HepG2 (cell line): ENCODE data around the gene IP6K1. TPM values are rescaled to one million over a fixed set of nuclear protein-coding genes. Genes with fewer than 3 reads are reported as not detected.

Experiments used
- ATAC-seq: fragments of 200-7000 bp; cut with Tn5 transposase; 3 replicates; pipeline ENCODE4 v1.9.1; 2020; ENCODE audit warnings: mild to moderate bottlenecking, moderate library complexity
- BruUV-seq: library from RNA; stranded (reverse); fragments of 400-500 nt; replicated peaks from 2 replicates; lab custom pipeline; 2021; lab: Mats Ljungman, UMichigan
- CTCF ChIA-PET: fragments of 300-600 bp; formaldehyde crosslinking; extraction: SDS; loops from one replicate; lab custom pipeline; 2021; ENCODE audit warnings: low total read pairs, inconsistent platforms, low intra/inter-chr PET ratio; lab: Yijun Ruan, JAX
- POLR2A ChIA-PET: fragments of 350-600 bp; sonication (Branson Sonifier 250); formaldehyde crosslinking; loops from one replicate; lab custom pipeline; 2020; ENCODE audit warnings: antibody characterized with exemption, inconsistent platforms; lab: Yijun Ruan, JAX
- DNase-seq: peaks from one replicate; pipeline ENCODE4 v3.0.0-alpha.2; 2015; ENCODE audit warnings: low spot score
- FAIRE-seq: peaks from 3 replicates; lab custom pipeline; 2011; peaks lifted over from hg19 to GRCh38; lab: Jason Lieb, UNC
- H2AFZ ChIP-seq: one replicate; pipeline ENCODE4 v1.6.1; 2011; ENCODE audit warnings: low read length, inconsistent platforms
- H3K27ac ChIP-seq: fragments of 300-600 bp; 3 replicates; pipeline ENCODE4 v1.8.0; 2011; ENCODE audit warnings: mixed run types, mild to moderate bottlenecking, mixed read lengths, low read length, inconsistent platforms; ENCODE audit not compliant: insufficient read depth; ENCODE audit errors: extremely low read length
- H3K27me3 ChIP-seq, 2 experiments: fragments of 200-600 bp in 1 of 2; 2 replicates in 1 of 2; 3 replicates in 1 of 2; pipeline versions ENCODE4 v1.6.0 to v1.8.0; 2011; ENCODE audit warnings: low read length in 2 of 2, mild to moderate bottlenecking in 2 of 2, moderate library complexity in 2 of 2, inconsistent platforms in 1 of 2; ENCODE audit not compliant: insufficient read depth in 2 of 2, control insufficient read depth in 1 of 2
- H3K36me3 ChIP-seq, 2 experiments: fragments of 200-600 bp in 1 of 2; replicated peaks in 1 of 2; 2 replicates in 1 of 2; 3 replicates in 1 of 2; pipeline versions ENCODE4 v1.5.1 to v1.8.0; 2011; ENCODE audit warnings: low read length in 2 of 2, inconsistent platforms in 1 of 2; ENCODE audit not compliant: insufficient read depth in 2 of 2, control insufficient read depth in 1 of 2
- H3K4me1 ChIP-seq: 2 replicates; pipeline ENCODE4 v1.5.1; 2012; ENCODE audit warnings: low read length, inconsistent platforms; ENCODE audit not compliant: insufficient read depth
- H3K4me2 ChIP-seq: 2 replicates; pipeline ENCODE4 v1.6.0; 2011; ENCODE audit warnings: low read depth, low read length, inconsistent platforms
- H3K4me3 ChIP-seq, 3 experiments: fragments of 200-600 bp in 1 of 3; sonication (generic), shearing (Covaris generic) in 1 of 3; replicated peaks in 1 of 3; 2 replicates each; pipeline ENCODE4 v1.5.1; 2011 to 2016; ENCODE audit warnings: low read length in 3 of 3, inconsistent platforms in 2 of 3, low read depth in 2 of 3, mild to moderate bottlenecking in 2 of 3, control low read depth in 1 of 3, mixed read lengths in 1 of 3; ENCODE audit not compliant: insufficient read depth in 1 of 3
- H3K79me2 ChIP-seq: one replicate; pipeline ENCODE4 v1.6.1; 2011; ENCODE audit warnings: low read length, inconsistent platforms; ENCODE audit not compliant: insufficient read depth
- H3K9ac ChIP-seq: 2 replicates; pipeline ENCODE4 v1.6.0; 2011; ENCODE audit warnings: mild to moderate bottlenecking, low read depth, low read length, inconsistent platforms; ENCODE audit not compliant: insufficient read depth
- H3K9me3 ChIP-seq: 2 replicates; pipeline ENCODE4 v1.5.1; 2012; ENCODE audit warnings: mild to moderate bottlenecking, low read length
- H4K20me1 ChIP-seq: 2 replicates; pipeline ENCODE4 v1.6.0; 2011; ENCODE audit warnings: inconsistent platforms, mild to moderate bottlenecking, low read length, moderate library complexity; ENCODE audit not compliant: insufficient read depth
- SMC3 ChIP-seq: IDR thresholded peaks from 2 replicates; pipeline ENCODE4 v1.6.1; 2011; ENCODE audit warnings: low read length, improper control_type of control experiment
- ZNF550 ChIP-seq: sonication (generic); formaldehyde crosslinking; IDR thresholded peaks from 2 replicates; pipeline ENCODE4 v1.4.0; 2020; ENCODE audit warnings: mild to moderate bottlenecking, missing genetic modification reagents, borderline replicate concordance
- ZNF558 ChIP-seq: sonication (generic); formaldehyde crosslinking; IDR thresholded peaks from 2 replicates; pipeline ENCODE4 v1.9.0; 2022; ENCODE audit warnings: mild to moderate bottlenecking, missing genetic modification reagents, borderline replicate concordance
- ZNF615 ChIP-seq: sonication (generic); formaldehyde crosslinking; IDR thresholded peaks from 2 replicates; pipeline ENCODE4 v1.5.0; 2020; ENCODE audit warnings: mild to moderate bottlenecking, missing genetic modification reagents, borderline replicate concordance
- ZNF709 ChIP-seq: sonication (generic); formaldehyde crosslinking; IDR thresholded peaks from 2 replicates; pipeline ENCODE4 v1.5.0; 2020; ENCODE audit warnings: mild to moderate bottlenecking, missing genetic modification reagents
- ZNF879 ChIP-seq: sonication (generic); formaldehyde crosslinking; IDR thresholded peaks from 2 replicates; pipeline ENCODE4 v1.8.1; 2023; ENCODE audit warnings: missing genetic modification reagents
- WGBS: methylation state at CpG from one replicate; pipeline ENCODE4 v1.1.6; 2017; ENCODE audit warnings: low lambda C conversion rate; 5-methylcytosine and 5-hydroxymethylcytosine counted together
- in situ Hi-C: cut with HindIII; loops from 2 replicates; pipeline ENCODE4 v1.10.0; 2017; ENCODE audit warnings: low pct_unique_long_range_greater_than_20kb; ENCODE audit not compliant: extremely low pct_ligation_motif_present
- intact Hi-C: fragments of 100-400 bp; cut with micrococcal nuclease; formaldehyde crosslinking; loops from one replicate; pipeline ENCODE4 v1.10.0; 2022; ENCODE audit not compliant: unreplicated experiment
- polyA plus RNA-seq, 8 experiments: library from polyadenylated mRNA; depleted of rRNA in 3 of 8; stranded (reverse) in 7 of 8; unstranded in 1 of 8; fragments of >200 nt; fragmentation: Illumina TruSeq in 4 of 8; extraction: Trizol in 4 of 8; gene quantifications; 2 replicates each; pipeline versions ENCODE4 v1.2.1 to v1.2.3, GENCODE V29; 2011 to 2016; ENCODE audit warnings: low read depth in 4 of 8, missing spikeins in 1 of 8, mixed read lengths in 1 of 8; ENCODE audit not compliant: insufficient read depth in 1 of 8
- total RNA-seq, 5 experiments: library from RNA; depleted of rRNA; stranded (reverse); fragments of >200 nt; fragmentation: Illumina TruSeq; extraction: Trizol; gene quantifications; 2 replicates each; pipeline ENCODE4 v1.2.3, GENCODE V29; 2016; ENCODE audit warnings: low read depth in 1 of 5
- TF ChIP-seq, protein P1 (sequence below): IDR thresholded peaks from 2 replicates; pipeline ENCODE4 v1.6.1; 2016; ENCODE audit warnings: missing compliant biosample characterization, missing genetic modification reagents, borderline replicate concordance
- TF ChIP-seq, protein P2 (sequence below): sonication (generic); formaldehyde crosslinking; conservative IDR thresholded peaks from 2 replicates; pipeline ENCODE4 v1.4.0; 2020; ENCODE audit warnings: mild to moderate bottlenecking, missing genetic modification reagents, moderate library complexity

The IP6K1 gene
- total and polyA plus RNA-seq, 2 of the 13 experiments (the other 11 are each of a cell fraction or from before 2014, with no cell fraction given) = 17.7 to 29.7 TPM

DNA sequence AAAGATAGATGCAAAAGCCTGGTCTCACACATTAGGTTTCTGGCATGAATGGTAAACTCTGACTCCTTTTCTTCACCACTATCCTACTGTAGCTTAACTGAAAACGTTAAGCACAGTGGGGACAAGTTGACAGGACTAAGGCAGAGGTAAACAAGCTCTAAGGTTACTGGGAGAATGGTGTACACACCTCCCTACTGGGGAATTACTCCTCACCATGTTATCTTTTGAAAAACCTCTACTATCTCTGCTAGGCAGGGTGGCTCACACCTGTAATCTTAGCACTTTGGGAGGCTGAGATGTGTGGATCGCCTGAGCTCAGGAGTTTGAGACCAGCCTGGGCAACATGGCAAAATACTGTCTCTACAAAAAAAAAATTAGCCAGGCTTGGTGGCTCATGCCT lies 29.1 kb downstream of the IP6K1 start:
- peaks cover 4% of the 10 kb centered on the region; the same call in 1 of the 2 replicates for H4K20me1 ChIP-seq
- H3K27me3 ChIP-seq = no peaks in the 10 kb centered on the region
- no peak for DNase-seq
- no peak for FAIRE-seq
- H3K79me2 ChIP-seq = peaks cover 74% of the 10 kb centered on the region
- no peak overlapping the region for H3K4me3 ChIP-seq
- no peak overlapping the region for H3K9ac ChIP-seq
- H3K4me1 ChIP-seq = peaks cover 11% of the 10 kb centered on the region
- ATAC-seq = no peak; the same call in 2 of the 3 replicates
- ChIA-PET POLR2A (interaction anchor here (1.3 kb wide), 1 partner anchor 46 kb away, joined by 4 read pairs; the partner anchor contains the start of gene INKA1), CTCF (no interaction called here)
- H3K27ac ChIP-seq = no peak overlapping the region
- no peak overlapping the region for H2AFZ ChIP-seq
- in situ Hi-C loops (no loop called here), intact Hi-C loops (no loop called here)
- BruUV-seq = no TSS peak
- H3K36me3 ChIP-seq = peaks cover 2 to 12% of the 10 kb centered on the region in 2 experiments; a peak in 2 of 5 replicates
- TF ChIP-seq, protein P1, sequence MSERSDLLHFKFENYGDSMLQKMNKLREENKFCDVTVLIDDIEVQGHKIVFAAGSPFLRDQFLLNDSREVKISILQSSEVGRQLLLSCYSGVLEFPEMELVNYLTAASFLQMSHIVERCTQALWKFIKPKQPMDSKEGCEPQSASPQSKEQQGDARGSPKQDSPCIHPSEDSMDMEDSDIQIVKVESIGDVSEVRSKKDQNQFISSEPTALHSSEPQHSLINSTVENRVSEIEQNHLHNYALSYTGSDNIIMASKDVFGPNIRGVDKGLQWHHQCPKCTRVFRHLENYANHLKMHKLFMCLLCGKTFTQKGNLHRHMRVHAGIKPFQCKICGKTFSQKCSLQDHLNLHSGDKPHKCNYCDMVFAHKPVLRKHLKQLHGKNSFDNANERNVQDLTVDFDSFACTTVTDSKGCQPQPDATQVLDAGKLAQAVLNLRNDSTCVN = no peak
- no peak for TF ChIP-seq ZNF879 (CRISPR knock-in tag)
- no peak for TF ChIP-seq ZNF558 (CRISPR knock-in tag)
- no peak for TF ChIP-seq SMC3
- TF ChIP-seq ZNF615 = no peak
- TF ChIP-seq ZNF550 = no peak
- TF ChIP-seq, protein P2, sequence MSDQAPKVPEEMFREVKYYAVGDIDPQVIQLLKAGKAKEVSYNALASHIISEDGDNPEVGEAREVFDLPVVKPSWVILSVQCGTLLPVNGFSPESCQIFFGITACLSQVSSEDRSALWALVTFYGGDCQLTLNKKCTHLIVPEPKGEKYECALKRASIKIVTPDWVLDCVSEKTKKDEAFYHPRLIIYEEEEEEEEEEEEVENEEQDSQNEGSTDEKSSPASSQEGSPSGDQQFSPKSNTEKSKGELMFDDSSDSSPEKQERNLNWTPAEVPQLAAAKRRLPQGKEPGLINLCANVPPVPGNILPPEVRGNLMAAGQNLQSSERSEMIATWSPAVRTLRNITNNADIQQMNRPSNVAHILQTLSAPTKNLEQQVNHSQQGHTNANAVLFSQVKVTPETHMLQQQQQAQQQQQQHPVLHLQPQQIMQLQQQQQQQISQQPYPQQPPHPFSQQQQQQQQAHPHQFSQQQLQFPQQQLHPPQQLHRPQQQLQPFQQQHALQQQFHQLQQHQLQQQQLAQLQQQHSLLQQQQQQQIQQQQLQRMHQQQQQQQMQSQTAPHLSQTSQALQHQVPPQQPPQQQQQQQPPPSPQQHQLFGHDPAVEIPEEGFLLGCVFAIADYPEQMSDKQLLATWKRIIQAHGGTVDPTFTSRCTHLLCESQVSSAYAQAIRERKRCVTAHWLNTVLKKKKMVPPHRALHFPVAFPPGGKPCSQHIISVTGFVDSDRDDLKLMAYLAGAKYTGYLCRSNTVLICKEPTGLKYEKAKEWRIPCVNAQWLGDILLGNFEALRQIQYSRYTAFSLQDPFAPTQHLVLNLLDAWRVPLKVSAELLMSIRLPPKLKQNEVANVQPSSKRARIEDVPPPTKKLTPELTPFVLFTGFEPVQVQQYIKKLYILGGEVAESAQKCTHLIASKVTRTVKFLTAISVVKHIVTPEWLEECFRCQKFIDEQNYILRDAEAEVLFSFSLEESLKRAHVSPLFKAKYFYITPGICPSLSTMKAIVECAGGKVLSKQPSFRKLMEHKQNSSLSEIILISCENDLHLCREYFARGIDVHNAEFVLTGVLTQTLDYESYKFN (CRISPR knock-in tag) = no peak
- TF ChIP-seq ZNF709 = no peak
- no peak overlapping the region for H3K4me2 ChIP-seq
- 79% methylated on average over 2 of the region's 2 CpGs for WGBS
- H3K9me3 ChIP-seq = no peaks in the 10 kb centered on the region
